GM19372 (cell line): ENCODE measurements around the gene ANKRD13B.
"Not testable (repeated sequence)": the region's sequence is repeated elsewhere in the genome, so short reads cannot be mapped to it uniquely, and the experiment has no call there.

Source experiments
- ATAC-seq: cut with Tn5 transposase; IDR thresholded peaks from one replicate; pipeline ENCODE4 v1.9.1; 2021; ENCODE audit warnings: mild to moderate bottlenecking, low read depth, moderate library complexity; ENCODE audit not compliant: unreplicated experiment

ANKRD13B gene

GRCh38 chr17:29640413-29640812 is 47.5 kb downstream of the ANKRD13B start:
- no peak for ATAC-seq

GRCh38 chr17:29640981-29641642 is 48.2 kb downstream of the ANKRD13B start:
- no peak for ATAC-seq

- no peak for ATAC-seq
These were observed 49.3 kb downstream of the ANKRD13B start for GRCh38 chr17:29642171-29642611.

GRCh38 chr17:29643817-29644160 is 50.9 kb downstream of the ANKRD13B start:
- no peak for ATAC-seq

GRCh38 chr17:29645515-29646051 is 52.7 kb downstream of the ANKRD13B start:
- ATAC-seq, result no peak

- no peak for ATAC-seq
These were observed 55.1 kb downstream of the ANKRD13B start for GRCh38 chr17:29648005-29648404.

GRCh38 chr17:29649359-29649758 is 56.4 kb downstream of the ANKRD13B start:
- no peak for ATAC-seq

GRCh38 chr17:29650396-29650795 is 57.5 kb downstream of the ANKRD13B start:
- ATAC-seq, result no peak

GRCh38 chr17:29651913-29652312 is 59.0 kb downstream of the ANKRD13B start:
- ATAC-seq, result not testable (repeated sequence)

GRCh38 chr17:29652976-29653375 is 60.0 kb downstream of the ANKRD13B start:
- ATAC-seq, result no peak

- no peak for ATAC-seq
These were observed 61.2 kb downstream of the ANKRD13B start for GRCh38 chr17:29653995-29654714.

GRCh38 chr17:29655323-29655722 is 62.4 kb downstream of the ANKRD13B start:
- ATAC-seq, result no peak

GRCh38 chr17:29659155-29659554 is 66.2 kb downstream of the ANKRD13B start:
- no peak for ATAC-seq

GRCh38 chr17:29661213-29661612 is 68.3 kb downstream of the ANKRD13B start:
- ATAC-seq, result no peak

- ATAC-seq, result no peak
These were observed 70.2 kb downstream of the ANKRD13B start for GRCh38 chr17:29663155-29663554.
